LHCN-M2 (cell line): Measurements from ENCODE around the gene SLC22A8. TPM values are rescaled to one million over a fixed set of nuclear protein-coding genes. Genes with fewer than 3 reads are reported as not detected.
"Not testable (repeated sequence)": the region's sequence is repeated elsewhere in the genome, so short reads cannot be mapped to it uniquely, and the experiment has no call there.

Experiments
- DNase-seq: peaks from one replicate; pipeline ENCODE4 v3.0.0-alpha.2; 2012; ENCODE audit warnings: low read depth
- polyA plus RNA-seq: library from polyadenylated mRNA; unstranded; fragments of >200 nt; gene quantifications from one replicate; pipeline ENCODE4 v1.2.1, GENCODE V29; 2012; ENCODE audit warnings: missing spikeins
- total RNA-seq: library from RNA; depleted of rRNA; stranded (reverse); fragments of >200 nt; gene quantifications from 2 replicates; pipeline ENCODE4 v1.2.3, GENCODE V29; 2014; rRNA removed

SLC22A8 gene, protein sequence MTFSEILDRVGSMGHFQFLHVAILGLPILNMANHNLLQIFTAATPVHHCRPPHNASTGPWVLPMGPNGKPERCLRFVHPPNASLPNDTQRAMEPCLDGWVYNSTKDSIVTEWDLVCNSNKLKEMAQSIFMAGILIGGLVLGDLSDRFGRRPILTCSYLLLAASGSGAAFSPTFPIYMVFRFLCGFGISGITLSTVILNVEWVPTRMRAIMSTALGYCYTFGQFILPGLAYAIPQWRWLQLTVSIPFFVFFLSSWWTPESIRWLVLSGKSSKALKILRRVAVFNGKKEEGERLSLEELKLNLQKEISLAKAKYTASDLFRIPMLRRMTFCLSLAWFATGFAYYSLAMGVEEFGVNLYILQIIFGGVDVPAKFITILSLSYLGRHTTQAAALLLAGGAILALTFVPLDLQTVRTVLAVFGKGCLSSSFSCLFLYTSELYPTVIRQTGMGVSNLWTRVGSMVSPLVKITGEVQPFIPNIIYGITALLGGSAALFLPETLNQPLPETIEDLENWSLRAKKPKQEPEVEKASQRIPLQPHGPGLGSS
- not detected in 2 replicates for total RNA-seq
- not detected for polyA plus RNA-seq

DNA sequence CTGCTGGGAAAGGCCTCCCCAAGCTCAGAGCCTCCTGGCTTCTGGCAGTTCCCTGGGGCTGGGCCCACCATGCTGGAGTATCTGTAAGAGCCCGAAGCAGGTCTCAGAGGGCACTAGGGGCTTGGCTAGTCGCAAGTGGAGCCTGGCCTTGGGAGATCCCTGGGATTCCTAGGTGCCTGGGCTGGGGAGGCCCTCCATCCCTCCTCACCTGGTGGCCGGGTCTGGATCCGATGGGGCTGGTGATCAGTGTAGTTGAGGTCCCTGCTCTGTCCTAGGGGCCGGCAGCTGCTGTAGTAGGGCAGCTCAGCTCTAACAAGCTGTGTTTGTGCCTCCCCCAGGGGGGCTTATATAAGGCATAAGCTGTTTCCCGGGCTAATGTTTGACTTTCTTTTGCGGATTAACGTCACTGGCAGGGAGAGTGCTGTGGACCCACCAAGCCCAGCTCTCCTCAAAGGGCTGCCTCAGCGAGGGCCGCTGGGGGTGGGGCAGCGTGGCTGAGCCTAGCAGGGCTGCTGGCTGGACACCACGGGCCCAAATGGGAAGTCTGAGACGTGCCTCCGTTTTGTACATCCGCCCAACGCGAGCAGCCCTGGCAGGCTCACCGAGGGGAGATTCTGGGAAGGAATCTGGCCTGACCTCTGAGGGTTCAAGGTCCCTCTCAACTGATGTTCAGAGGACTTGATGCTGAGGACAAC, at the start of gene SLC22A8:
Gene SLC22A8 (minus strand): TSS at position 321 of the 695 bp plus-strand sequence. CDS start 883 bp downstream, outside the sequence.
- no peak for DNase-seq

DNA sequence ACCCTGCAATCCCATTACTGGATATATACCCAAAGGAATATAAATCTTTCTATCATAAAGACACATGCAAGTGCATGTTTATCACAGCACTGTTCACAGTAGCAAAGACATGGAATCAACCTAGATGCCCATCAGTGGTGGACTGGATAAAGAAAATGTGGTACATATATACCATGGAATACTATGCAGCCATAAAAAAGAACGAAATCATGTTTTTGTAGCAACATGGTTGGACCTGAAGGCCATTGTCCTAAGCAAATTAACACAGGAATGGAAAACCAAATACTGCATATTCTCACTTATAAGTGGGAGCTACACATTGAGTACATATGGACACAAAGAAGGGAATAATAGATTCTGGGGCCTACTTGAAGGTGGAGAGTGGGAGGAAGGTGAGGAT, 30.6 kb upstream of the SLC22A8 start:
- DNase-seq = not testable (repeated sequence)

DNA sequence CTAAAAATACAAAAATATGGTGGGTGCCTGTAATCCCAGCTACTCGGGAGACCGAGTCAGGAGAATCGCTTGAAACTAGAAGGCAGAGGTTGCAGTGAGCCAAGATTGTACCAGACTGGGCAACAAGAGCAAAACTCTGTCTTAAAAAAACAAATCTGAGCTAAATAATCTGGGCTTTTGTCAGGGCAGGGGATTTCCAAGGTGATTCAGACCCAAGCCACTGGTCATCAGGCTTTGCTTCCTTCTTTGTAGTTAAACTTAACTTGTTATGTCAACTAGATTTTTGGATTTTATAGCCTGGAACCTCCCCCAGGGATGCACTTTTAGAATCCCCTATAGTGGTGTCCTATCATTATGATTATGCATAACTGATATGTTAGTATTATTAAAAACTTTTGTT, 27.0 kb upstream of the SLC22A8 start:
- no peak for DNase-seq

DNA sequence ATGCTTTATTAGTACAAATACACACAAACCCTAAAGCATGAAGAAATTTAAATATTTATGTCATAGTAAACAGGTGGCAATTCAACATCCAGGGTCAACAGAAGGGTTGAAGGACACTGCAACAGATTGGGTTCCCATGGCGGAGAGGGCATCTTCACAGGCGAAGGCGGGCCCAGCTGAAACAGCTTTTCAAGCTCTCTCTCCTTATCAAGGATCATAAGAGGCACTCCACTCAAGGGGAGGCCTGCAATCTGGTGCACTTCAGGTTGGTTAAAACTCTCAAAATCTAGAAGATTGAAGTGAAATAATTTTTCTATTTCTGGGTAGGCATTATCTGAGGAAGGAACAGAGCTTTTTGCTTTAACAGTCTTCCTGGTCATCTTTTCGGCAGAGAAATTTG, 16.8 kb upstream of the SLC22A8 start:
- no peak for DNase-seq

DNA sequence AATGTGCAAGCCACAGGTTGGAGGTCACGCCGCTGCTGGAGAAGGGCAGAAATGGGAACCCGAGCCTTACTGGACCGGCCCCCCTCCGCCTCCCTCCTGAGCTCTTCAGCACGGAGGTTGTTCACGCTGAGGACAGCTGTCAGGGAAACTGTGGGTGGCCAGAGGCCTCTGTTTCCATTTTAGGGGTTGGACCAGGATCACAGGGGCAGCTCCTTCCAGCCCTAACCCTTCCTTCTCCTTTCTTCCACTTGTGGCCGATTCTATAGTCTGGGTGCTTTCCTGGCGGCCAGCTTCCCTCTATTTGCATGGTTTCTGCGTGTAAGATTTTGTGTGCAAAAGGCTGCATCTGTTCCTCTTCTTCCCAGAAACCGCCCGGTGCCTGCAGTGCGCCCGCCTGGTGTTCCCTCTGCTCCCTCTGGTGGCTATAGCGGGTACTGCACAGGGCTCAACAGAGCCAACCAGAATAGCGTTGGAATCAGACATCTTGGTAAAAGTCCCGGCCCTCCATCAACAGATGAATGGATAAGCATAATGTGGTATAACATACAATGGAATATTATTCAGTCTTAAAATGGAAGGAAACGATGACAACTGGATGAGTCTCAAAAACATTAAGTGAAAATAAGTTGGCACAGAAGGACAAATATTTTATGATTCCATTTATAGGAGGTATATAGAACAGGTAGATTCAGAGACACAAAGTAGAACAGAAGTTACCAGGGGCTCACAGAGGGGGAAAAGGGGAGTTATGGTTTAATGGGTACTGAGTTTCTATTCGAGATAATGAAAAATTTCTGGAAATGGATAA, 8.4 kb upstream of the SLC22A8 start:
- peak; percentile 62 for DNase-seq

DNA sequence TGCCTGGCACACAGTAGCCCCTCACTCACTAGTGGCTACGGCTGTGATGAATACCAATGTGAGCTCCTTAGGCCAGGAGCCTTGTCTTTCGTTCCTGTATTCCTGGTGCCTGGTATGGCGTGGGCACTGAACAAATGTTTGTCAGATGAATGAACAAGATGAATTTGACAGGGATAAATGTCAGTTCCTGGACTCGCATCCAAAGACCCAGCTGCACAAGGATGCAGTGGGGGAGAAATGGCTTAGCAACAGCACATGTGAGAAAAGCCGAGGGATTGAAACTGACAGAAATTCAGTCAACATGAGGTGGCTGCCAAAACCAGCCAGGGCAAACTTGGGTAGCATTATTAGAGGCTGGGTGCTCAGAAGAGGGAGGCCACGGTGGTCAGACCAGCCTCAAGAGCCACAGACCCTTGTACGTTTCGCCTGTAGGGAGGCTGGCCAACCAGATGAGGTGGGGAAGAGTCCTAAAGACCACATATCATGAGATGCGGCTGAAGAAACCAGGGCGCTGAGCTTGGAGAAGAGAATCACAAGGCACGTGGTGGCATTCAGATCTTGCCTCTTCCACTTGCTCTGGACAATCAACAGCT, 7.7 kb upstream of the SLC22A8 start:
- no peak for DNase-seq

DNA sequence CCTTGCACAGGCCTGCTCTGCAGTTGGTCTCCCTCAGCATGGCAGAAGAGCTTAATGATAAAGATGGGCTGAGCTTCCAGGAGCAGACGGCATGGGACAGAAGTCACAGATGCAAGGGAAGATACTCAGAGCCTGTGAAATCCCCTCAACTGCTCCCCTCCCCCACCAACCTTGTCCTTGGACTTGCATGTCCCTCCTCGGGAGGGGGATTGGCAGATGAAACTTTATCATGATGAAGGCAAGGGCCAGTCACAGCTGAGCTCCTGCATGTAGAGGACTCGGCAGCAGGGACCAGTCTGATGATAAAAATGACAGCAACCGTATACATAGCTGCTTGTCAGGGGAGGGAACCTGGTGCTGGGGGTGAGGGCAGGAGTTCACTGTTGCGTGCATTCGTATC, 6.8 kb upstream of the SLC22A8 start:
- DNase-seq = no peak

DNA sequence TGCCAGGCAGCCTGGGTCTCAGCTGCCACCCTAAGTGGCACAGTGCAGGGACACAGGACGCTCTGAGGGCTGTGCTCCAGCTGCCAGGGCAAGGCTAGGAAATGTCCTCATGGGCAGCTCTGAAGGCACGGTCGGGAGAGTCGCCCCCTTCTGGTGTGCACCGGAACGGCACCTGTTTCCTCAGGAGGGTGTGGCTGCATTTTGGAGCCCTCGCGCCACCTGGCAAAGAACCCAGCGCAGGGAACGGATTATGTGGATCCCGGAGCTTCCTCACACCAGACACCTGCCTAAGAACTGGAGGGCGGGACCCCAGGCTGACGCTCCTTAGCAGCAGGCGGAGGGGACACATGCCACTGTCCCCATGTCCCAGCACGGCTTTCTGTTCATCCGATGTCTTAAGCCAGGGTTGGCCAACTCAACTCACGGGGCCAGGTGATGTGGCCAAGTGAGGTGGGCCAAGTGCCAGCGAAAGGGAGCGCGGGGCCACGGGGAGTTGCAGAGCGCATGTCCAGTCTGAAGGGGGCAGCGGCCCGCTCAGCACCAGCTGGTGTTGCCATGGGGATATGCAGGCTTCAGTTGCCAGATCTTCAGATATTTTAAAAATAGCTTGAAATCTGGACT, 5.1 kb upstream of the SLC22A8 start:
- DNase-seq = no peak

DNA sequence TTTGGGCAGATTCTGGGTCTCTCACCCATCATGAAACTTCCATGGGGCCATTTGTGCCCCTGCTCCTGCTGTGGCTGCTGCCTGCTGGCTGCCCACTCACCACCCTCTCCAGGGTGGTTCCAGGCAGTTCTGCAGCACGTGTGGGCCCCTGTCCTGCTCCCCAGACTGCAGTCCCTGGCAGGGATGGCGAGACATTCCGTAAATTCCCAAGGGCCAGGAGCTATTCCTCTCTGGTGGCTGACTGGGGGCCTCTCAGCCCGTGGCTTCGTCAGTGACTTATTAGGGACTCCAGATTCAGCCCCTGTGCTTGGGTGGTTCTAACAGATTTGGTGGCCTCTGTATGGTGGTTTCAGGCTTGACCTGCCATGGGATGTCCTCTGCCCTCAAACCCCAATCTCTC, 3.9 kb upstream of the SLC22A8 start:
- DNase-seq = no peak

DNA sequence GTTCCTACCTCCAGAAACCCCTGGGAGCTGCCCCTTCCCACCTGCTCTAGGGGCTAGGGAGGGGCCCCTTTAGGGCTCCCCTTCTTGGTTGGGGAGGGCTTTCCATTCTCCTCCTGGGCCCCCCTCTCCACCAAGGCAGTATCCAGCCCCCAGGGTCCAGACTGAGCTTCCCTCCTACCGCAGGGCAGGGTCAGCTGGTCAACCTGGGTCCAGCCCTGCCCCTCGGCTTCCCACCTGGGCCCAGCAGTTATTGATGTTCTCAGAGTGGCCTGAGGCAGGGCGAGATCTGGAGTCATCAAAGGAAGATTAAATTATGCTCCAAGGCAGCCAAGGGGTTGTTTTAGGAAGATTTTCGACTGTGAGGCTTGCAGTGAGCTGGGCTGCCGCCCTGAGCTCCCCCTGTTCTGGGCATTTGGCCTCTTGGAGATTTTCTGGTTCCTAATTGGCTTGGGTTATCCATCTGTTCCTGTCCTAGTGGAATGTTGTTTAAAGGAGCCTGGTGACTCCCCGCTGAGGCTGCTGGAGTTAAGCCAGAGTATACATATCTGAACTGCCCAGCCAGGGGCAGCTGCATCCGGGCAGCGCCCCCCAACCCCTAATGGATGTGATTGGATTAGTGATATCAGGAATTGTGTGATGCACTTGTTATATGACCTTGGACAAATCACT, 1.8 kb upstream of the SLC22A8 start:
- DNase-seq = peak; percentile 29

DNA sequence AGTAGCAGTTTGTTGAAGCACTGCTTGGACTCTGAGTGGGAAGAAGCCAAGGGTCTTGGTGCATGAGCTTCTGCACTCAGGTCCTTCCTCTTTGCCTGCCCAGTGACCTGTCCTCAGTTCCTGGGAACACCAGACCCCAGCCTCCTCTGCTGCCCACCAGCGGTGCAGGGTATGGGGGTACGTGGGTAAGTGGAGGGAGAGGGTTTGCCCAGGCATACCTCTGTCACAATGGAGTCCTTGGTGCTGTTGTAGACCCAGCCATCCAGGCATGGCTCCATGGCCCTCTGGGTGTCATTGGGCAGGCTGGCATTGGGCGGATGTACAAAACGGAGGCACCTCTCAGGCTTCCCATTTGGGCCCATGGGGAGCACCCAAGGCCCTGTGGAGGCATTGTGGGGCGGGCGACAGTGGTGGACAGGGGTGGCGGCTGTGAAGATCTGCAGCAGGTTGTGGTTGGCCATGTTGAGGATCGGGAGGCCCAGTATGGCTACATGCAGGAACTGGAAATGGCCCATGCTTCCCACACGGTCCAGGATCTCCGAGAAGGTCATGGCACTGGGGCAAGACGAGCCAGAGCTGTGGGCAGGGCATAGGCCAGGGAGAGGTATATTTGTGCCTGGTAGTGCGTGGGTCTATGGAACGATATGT, 1.1 kb downstream of the SLC22A8 start:
- no peak for DNase-seq

DNA sequence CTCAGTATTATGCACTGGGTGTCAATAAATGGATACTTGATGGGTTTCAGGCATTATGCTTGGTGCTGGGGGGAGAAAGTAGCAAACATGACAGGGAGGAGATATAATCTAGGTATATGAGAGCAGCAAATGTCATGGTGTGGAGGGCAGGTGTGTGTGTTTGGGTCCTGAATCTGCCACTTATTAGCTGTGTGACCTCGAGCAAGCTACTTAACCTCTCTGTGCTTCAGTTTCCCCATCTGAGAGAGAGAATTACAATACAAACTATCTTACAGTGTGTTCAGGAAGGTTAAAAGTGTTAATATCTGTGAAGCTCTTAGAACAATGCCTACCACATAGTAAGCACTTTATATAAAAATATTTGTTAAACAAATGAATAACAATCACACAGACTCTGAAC, 2.8 kb downstream of the SLC22A8 start:
- DNase-seq = no peak

DNA sequence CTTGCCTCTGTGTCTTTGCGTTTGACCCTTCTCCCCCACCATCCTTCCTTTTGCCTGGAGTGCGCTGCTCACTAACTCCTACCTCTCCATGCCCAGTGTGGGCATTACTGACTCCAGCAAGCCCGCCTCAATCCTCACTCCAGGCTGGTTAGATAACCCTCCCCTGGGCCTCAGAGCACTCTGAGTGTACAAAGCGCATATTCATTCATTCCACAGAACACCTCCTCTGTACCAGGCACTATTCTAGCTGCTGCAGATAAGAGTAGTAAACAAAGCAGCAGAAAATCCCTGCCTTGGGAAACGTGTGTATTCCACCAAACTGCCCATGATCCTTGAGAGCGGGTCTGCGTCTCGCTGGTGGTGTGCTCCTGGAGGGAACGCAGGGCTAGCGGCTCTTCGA, 3.2 kb downstream of the SLC22A8 start:
- DNase-seq = no peak

DNA sequence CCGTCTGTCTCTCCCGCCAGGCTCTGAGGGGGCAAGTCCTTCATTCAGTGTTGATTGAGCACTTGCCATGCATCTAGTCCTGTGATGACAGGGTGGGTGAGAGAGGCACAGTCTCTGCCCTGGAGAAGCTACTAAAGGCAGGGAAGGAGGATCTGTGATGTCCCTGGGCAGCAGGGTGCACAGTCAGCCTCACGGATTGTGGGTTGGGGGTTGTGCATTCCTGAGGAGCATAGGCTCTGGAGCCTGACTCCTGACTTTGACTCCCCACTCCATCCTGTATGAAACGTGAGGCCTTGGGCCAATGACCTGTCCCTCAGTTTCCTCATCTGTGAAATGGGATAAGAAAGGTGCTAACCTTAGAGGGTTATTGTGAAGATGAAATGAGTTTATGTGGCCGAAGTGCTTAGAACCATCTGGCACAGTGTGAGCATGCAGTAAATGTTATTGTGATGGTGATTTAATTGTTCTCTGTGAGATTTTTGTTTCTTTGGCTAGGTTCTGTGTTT, 4.7 kb downstream of the SLC22A8 start:
- no peak for DNase-seq

DNA sequence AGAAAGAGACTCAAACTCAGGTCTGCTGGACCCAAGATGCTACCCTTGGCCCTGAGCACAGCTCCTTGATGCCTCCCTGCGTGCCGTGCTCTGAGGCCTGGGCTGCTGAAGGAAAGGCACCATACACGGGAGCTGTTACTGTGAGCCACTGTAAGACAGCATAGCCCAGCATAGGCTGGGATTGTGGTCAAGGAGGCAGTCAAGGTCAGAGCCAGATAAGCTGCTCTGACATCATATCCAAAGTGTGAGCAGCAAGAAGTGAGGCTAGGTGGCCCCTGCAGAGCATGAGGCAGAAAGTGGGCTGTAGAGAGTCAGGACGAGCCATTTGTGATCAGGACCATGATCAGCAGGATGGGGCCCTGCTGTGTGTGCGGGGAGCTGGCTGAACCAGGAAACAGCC, 7.7 kb downstream of the SLC22A8 start:
- DNase-seq = no peak

DNA sequence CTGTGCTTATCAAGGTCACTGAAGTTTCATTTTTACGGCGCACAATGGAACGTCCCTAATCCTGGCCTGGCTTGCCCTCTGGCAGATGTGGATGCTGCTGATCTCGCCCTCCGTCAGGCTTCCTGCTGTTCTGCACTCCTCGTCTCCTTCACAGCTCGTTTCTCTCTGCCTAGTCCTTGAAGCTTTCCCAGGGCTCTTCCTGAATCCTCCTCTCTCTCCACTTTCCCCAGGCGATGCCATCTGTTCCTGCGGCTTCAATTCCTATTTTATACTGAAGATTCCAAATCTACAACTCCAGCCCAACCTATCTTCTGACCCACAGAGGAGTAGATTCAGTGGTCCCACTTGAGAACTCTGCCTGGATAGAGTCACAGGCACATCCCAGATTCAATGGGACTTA, 14.2 kb downstream of the SLC22A8 start:
- no peak for DNase-seq

DNA sequence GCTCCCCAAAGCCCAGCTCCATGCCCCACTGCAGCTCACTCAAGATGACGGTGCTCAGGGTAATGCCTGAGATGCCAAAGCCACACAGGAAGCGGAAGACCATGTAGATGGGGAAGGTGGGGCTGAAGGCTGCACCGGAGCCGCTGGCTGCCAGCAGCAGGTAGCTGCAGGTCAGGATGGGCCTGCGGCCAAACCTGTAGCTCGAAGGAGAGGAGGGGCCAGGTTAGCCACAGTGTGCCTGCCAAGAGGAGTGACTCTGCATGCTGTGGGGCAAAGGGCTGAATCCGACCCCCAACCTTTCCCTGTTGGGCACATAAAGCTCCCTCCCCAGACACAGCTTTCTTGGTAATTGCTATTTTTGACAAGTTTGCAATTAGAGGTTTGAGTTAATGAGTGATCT, 16.0 kb downstream of the SLC22A8 start:
- DNase-seq = no peak

DNA sequence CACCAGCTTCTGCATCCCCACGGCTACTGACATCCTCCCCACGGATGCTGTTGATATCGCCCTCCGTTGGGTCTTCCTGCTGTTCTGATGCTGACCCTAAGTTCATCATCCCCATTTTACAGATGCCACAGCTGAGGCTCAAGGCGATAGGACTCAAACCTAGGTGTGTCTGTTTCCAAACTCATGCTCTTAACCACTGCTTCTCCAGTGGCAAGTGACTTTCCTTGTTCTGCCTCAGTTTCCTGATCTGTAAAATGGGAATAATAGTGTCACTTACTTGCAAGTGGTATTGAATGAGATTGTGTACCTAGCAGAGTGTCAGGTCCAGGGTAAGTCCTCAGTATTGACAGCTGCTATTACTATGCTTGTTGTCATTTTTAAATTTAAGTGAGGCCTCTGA, 16.5 kb downstream of the SLC22A8 start:
- DNase-seq = no peak

DNA sequence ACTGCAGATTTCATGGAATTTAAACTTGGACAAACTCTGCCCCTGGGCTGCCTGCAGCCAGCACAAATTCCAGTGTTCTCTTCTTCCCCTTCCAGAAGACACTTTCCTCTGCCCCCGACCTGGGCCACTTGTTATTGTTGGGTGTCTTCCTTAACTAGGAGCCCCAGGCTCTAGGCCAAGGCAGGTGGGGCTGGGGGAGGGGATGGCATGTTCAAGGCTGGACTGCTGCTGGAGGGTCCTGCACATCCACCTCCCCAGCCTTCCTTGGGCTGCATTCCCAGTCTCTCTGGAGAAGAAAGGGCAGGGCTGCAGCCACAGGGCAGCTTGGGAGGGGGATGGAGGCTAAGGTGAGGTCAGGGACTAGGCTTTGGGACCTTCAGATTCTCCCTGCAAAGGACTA, 19.4 kb downstream of the SLC22A8 start:
- DNase-seq = no peak

DNA sequence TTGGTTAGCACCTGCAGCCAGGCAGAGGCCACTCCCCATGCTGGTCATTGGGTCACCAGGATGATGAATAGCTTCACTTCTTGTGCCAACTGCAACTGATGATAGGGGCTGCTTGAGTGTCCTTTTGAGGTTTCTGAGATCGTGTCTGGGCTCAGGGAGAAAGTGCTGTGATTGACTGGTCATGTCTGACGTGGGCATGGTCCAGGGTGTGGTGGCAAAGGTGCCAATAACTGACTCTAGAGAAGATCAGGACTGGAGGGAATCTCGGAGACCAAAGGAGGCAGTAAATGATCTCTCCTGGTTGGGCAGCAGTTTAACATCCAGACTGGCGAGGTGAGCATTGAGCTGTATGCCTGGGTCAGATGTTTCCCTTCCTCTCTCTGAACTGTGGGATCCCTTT, 20.9 kb downstream of the SLC22A8 start:
- no peak for DNase-seq
